ENCODE data around the gene PCSK9. TPM values are rescaled to one million over a fixed set of nuclear protein-coding genes. Genes with fewer than 3 reads are reported as not detected.

Gene PCSK9
- not detected for total RNA-seq

DNA sequence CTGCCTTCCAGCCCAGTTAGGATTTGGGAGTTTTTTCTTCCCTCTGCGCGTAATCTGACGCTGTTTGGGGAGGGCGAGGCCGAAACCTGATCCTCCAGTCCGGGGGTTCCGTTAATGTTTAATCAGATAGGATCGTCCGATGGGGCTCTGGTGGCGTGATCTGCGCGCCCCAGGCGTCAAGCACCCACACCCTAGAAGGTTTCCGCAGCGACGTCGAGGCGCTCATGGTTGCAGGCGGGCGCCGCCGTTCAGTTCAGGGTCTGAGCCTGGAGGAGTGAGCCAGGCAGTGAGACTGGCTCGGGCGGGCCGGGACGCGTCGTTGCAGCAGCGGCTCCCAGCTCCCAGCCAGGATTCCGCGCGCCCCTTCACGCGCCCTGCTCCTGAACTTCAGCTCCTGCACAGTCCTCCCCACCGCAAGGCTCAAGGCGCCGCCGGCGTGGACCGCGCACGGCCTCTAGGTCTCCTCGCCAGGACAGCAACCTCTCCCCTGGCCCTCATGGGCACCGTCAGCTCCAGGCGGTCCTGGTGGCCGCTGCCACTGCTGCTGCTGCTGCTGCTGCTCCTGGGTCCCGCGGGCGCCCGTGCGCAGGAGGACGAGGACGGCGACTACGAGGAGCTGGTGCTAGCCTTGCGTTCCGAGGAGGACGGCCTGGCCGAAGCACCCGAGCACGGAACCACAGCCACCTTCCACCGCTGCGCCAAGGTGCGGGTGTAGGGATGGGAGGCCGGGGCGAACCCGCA is at the start of gene PCSK9:
Gene PCSK9 (plus strand): TSS at position 207 of the 741 bp plus-strand sequence. CDS start 290 bp downstream, at position 497.
- peak in 1 of 2 donors; percentile 54 for ATAC-seq
- H3K9me3 Mint-ChIP-seq = no peaks in the 10 kb centered on the region
- H3K36me3 Mint-ChIP-seq = no peaks in the 10 kb centered on the region
- no peak for DNase-seq (ENCODE audit: low spot score in 2 of 2)
- H3K27ac Mint-ChIP-seq = no peak within 1 kb of the TSS

DNA sequence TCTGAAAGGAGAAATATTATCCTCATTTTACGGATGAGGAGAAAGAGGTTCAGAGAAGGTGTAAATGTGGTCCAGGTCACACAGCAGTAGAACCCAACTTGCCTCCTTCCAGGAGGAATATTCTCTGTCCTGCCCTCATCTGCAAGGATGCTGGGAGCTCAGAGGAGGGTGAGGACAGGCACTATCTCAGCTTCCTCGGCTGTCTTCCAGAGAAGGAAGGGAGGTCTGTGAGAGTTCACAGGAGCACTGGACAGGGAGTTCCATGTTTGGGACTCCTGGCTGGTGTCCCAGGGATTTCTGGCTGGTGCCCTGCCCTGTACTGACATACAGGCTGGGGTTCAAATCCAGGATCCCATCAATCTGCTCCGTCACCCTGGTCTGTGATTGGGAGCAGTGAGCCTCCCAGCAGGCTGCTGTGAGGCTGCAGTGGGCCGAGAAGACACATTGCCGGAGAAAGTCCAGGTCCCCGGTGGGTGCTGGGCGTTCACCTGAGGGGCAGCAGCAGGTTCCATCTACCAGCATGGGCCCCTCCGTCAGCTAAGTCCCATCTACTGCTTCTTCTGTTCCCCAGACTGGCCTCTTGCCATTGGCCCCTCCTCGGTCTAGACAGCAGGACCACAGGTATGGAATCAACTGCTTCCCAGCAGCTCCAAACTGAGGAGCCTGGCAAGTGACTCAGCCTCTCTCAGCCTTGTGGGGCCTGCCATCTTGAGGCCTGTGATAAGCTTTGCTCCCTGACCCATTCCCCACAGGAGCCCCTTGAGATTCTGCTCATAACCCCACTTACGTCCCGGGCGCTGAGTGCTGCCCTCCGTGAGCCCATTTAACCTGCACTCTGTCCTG is 49.2 kb upstream of the PCSK9 start:
- no peak for DNase-seq (ENCODE audit: low spot score in 2 of 2)
- Mint-ChIP-seq H3K36me3 (no peaks in the 10 kb centered on the region), H3K9me3 (no peaks in the 10 kb centered on the region), H3K27ac (no peak overlapping the region)
- no peak for ATAC-seq

DNA sequence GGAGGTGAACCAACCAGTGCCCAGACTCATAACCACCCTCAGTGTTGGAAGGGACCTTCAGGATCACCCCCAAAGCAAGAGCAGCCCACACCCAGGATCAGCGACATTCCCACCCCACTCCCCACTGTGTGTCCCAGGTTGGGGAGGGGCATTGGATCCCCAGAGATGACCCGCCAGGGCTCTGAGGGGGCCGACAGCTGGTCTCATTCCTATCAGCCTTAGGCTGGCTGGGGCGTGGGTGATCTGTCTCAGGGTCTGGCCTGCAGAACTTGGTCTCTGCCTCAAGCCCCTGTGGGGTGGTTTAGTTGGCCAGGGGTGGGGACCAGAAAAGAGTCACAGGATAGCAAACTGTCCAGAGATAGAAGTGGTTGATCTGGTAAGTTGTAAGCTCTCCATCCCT is 48.4 kb upstream of the PCSK9 start:
- Mint-ChIP-seq H3K9me3 (no peaks in the 10 kb centered on the region), H3K27ac (peak overlapping the region in 1 of 2 donors; percentile 22), H3K36me3 (no peaks in the 10 kb centered on the region)
- ATAC-seq (no peak), DNase-seq (ENCODE audit: low spot score in 2 of 2) (no peak)

GRCh38 chr1:54991939-54992338 is 47.4 kb upstream of the PCSK9 start:
- DNase-seq (ENCODE audit: low spot score in 2 of 2) = no peak
- H3K9me3 Mint-ChIP-seq = no peaks in the 10 kb centered on the region
- H3K36me3 Mint-ChIP-seq = no peaks in the 10 kb centered on the region
- no peak for ATAC-seq
- no peak overlapping the region for H3K27ac Mint-ChIP-seq

- Mint-ChIP-seq H3K9me3 (no peaks in the 10 kb centered on the region), H3K36me3 (no peaks in the 10 kb centered on the region), H3K27ac (no peak overlapping the region)
- no peak for DNase-seq (ENCODE audit: low spot score in 2 of 2)
- ATAC-seq = no peak
Observed at GRCh38 chr1:54993140-54993539, 46.2 kb upstream of the PCSK9 start.

- Mint-ChIP-seq H3K36me3 (no peaks in the 10 kb centered on the region), H3K9me3 (no peaks in the 10 kb centered on the region), H3K27ac (no peak overlapping the region)
- DNase-seq (ENCODE audit: low spot score in 2 of 2) = no peak
- no peak for ATAC-seq
Observed at GRCh38 chr1:54994355-54994990, 44.9 kb upstream of the PCSK9 start.

- ATAC-seq = no peak
- H3K27ac Mint-ChIP-seq = no peak overlapping the region
- DNase-seq (ENCODE audit: low spot score in 2 of 2) = no peak
- no peaks in the 10 kb centered on the region for H3K36me3 Mint-ChIP-seq
- no peaks in the 10 kb centered on the region for H3K9me3 Mint-ChIP-seq
Observed at GRCh38 chr1:54995013-54995760, 44.2 kb upstream of the PCSK9 start.

DNA sequence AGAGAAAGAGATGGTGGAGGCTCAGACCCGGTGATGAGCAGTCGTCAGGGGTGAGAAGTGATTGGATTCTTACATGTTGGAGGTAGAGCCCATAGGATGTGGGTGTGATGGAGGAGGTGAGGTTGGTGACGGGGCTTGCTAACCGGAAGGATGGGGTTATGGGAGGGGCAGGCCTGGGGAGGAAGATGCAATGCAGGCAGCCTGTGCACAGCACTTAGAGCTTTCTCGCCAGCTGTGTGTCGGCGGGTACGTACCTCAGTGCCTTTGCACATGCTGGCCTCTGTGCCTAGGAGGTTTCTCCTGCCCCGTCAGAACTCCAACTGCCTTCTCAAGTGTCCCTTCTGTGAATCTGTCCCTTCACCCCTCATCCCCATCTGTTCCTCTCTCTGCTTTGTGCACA is 43.5 kb upstream of the PCSK9 start:
- H3K9me3 Mint-ChIP-seq = no peaks in the 10 kb centered on the region
- no peak overlapping the region for H3K27ac Mint-ChIP-seq
- ATAC-seq (peak; percentile 59 to 65), DNase-seq (ENCODE audit: low spot score in 2 of 2) (no peak)
- H3K36me3 Mint-ChIP-seq = no peaks in the 10 kb centered on the region

DNA sequence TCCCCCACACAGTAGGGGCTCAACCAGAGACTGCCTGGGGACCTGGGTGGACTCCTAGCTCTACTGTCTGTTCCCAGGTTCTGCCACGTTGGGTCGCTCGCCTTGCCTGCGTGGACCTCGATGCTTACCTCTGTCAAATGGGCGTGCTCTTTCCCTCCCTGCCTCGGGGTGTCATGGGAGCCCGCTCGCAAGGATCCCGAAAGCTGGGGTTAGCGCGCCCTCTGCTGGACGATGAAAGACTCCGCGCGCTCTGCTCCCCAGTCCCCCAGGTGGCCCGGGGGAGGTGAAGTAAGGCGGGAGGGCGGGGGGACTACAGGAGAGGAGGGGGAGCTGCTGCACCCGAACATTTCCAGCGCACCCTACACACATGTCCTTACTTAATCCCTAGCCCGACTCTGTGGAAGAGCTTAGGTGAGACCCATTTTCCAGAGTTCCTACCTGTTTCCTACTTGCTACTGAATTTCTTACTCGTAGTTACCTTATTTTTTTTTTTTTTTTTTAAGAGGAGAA is 42.9 kb upstream of the PCSK9 start:
- ATAC-seq (peak; percentile 87 to 96), DNase-seq (ENCODE audit: low spot score in 2 of 2) (peak; percentile 72 to 93)
- Mint-ChIP-seq H3K27ac (no peak overlapping the region), H3K9me3 (no peaks in the 10 kb centered on the region), H3K36me3 (no peaks in the 10 kb centered on the region)

DNA sequence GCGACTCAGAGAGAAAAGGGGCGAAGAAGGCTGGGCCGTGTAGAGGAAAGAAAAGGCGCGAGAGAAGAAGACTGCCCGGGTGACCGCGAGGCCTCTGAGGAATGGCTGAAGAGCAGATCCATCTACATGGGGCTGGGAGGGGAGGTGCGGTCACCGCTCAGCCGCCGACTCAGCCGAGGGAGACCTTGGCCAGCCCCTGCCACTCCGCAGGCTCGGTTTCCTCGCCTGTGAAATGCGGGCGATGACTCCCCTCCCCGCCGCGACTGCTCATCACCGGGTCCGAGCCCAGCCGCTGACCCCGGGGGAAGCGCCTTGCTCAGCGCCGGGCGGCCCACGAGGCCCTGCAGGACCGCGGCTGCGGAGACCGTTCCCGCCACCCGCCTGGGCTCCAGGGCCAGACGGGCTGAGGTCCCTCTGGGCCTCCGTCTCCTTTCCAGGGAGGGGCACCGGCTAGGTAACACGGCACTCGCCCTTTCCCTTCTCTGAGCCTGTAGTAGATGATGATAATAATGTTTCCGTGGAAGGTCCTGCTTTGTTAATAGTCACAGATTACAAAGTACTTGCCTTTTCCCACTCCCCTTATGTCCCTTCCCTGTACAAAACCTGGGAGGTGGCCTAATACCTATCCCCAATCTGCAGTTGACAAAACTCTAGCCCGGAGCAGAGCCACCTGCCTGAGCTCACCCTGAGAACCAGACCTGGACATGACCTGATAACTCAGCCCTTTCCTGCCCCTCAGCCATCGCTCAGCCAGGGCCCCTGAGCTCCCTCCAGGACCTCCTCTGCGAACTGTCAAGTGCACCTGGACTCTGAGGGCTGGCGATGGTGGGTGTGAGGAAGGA is 42.3 kb upstream of the PCSK9 start:
- no peak overlapping the region for H3K27ac Mint-ChIP-seq
- DNase-seq (ENCODE audit: low spot score in 2 of 2) (no peak), ATAC-seq (peak; percentile 18 to 48)
- no peaks in the 10 kb centered on the region for H3K36me3 Mint-ChIP-seq
- H3K9me3 Mint-ChIP-seq = no peaks in the 10 kb centered on the region

GRCh38 chr1:54997711-54997986 is 41.7 kb upstream of the PCSK9 start:
- Mint-ChIP-seq H3K36me3 (no peaks in the 10 kb centered on the region), H3K27ac (no peak overlapping the region), H3K9me3 (no peaks in the 10 kb centered on the region)
- DNase-seq (ENCODE audit: low spot score in 2 of 2) (no peak), ATAC-seq (no peak)

DNA sequence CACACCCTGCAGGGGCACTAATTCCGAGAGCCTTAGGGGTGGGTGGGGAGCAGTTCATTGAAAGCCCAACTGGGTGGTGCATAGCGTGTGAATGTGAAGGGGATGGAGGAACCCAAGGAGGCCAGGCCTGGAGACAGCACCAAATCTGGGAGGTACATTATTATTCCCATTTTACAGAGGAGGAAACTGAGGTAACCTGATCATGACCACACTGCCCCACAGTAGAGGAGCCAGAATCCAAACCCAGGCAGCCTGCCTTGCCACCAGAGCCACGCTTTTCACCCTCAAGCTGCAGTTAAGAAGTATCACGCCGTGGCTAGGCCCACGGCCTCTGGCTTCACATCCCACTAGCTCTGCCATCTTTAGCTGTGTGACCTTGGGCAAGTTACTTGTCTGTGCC is 41.2 kb upstream of the PCSK9 start:
- Mint-ChIP-seq H3K9me3 (no peaks in the 10 kb centered on the region), H3K36me3 (no peaks in the 10 kb centered on the region), H3K27ac (no peak overlapping the region)
- DNase-seq (ENCODE audit: low spot score in 2 of 2) = no peak
- ATAC-seq = no peak

GRCh38 chr1:54998677-54999076 is 40.7 kb upstream of the PCSK9 start, which contains the start of gene BSND:
Gene BSND (plus strand): TSS chr1:54998933. CDS start chr1:54999187, 254 bp downstream.
- ATAC-seq = no peak
- H3K36me3 Mint-ChIP-seq = no peaks in the 10 kb centered on the region
- H3K9me3 Mint-ChIP-seq = no peaks in the 10 kb centered on the region
- no peak for DNase-seq (ENCODE audit: low spot score in 2 of 2)
- no peak within 1 kb of the TSS for H3K27ac Mint-ChIP-seq

DNA sequence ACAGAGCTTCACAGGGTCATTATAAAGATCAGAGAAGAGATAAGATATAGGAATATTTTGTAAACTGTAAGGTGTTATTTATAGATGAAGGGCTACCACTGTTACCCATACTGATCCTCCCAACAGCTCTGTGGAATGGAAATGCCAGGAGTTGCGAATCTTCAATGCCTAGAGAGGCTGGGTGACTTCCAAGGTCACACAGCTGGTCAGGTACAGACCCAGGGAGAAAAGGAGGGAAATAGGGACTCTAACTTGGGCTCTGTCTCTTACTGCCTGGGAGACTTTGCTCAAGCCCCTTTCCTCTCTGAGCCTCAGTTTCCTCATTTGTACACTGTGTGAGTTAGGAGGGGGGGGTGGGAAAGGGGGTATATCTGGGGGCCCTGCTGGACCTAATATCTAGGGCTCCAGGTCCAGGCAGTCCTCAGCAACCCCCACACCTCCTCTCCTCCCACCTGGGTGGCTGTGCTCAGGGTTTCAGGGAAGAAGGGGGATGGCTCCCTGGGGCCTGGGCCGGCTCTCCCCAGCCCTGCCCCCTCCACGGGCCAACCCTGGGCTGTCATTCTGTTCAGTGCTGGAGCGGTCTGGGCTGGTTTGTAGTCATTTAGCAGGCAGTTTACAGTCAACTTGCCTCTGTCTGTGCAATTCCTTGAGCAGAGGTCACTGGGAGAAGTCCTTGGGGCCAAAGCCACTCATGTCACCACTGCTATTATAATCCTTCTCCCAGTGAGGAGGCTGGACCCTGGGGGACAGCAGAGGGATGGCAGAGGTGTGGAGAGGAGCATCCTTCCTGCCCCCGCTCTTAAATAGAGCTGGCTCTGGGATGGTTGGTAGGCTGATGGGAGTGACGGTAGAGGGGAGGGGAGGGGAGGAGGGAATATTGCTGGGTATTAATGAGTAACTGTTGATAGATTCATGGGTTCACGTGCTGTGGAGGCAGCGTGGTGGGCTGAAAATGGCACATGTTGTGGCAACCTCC is 39.0 kb upstream of the PCSK9 start:
- DNase-seq (ENCODE audit: low spot score in 2 of 2) = no peak
- Mint-ChIP-seq H3K9me3 (no peaks in the 10 kb centered on the region), H3K36me3 (no peaks in the 10 kb centered on the region), H3K27ac (no peak overlapping the region)
- no peak for ATAC-seq

GRCh38 chr1:55001311-55001710 is 38.0 kb upstream of the PCSK9 start:
- ATAC-seq = no peak
- Mint-ChIP-seq H3K36me3 (no peaks in the 10 kb centered on the region), H3K27ac (no peak overlapping the region), H3K9me3 (no peaks in the 10 kb centered on the region)
- DNase-seq (ENCODE audit: low spot score in 2 of 2) = no peak

All from activated naive CD4-positive, alpha-beta T cell treated with anti-CD3 and anti-CD28 coated beads, Interleukin-2, amount 50 U/mL, for 72 hours (primary cell).